ENCODE results near the gene INTS6. TPM values are rescaled to one million over a fixed set of nuclear protein-coding genes. Genes with fewer than 3 reads are reported as not detected.

Gene INTS6
- total RNA-seq, 4 donors from 2014 or later, result 22.4 to 35.0 (median 29.8) TPM

DNA sequence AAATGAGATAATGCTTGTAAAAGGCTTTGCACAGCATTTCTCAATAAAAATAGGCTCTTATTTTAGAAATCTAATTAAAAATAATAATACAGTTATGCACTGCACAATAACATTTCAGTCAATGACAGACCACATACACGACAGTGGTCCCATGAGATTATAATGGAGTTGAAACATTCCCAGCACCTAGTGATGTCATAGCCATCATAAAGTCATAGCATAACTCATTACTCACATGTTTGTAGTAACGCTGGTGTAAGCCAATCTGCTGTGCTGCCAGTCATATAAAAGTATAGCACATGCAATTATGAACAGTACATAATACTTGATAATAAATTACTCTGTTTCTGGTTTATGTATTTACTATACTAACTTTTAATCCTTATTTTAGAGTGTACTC lies 126.1 kb downstream of the INTS6 start:
- Histone ChIP-seq H3K4me1 (no peaks in the 10 kb centered on the region), H3K27me3 (no peaks in the 10 kb centered on the region), H3K9me3 (no peaks in the 10 kb centered on the region), H3K27ac (no peak overlapping the region), H3K36me3 (no peaks in the 10 kb centered on the region), H3K4me3 (no peak overlapping the region)
- WGBS, 2 donors (ENCODE audit: low coverage in 1 of 2), result 79 to 89% methylated on average over 2 of the region's 2 CpGs
- no peak for ATAC-seq
- TF ChIP-seq EP300 (IDR thresholded peaks at IDR 0.05) (no peak), POLR2A (IDR thresholded peaks at IDR 0.05) (no peak), POLR2AphosphoS5 (IDR thresholded peaks at IDR 0.05) (no peak)
- TF ChIP-seq, protein P1, sequence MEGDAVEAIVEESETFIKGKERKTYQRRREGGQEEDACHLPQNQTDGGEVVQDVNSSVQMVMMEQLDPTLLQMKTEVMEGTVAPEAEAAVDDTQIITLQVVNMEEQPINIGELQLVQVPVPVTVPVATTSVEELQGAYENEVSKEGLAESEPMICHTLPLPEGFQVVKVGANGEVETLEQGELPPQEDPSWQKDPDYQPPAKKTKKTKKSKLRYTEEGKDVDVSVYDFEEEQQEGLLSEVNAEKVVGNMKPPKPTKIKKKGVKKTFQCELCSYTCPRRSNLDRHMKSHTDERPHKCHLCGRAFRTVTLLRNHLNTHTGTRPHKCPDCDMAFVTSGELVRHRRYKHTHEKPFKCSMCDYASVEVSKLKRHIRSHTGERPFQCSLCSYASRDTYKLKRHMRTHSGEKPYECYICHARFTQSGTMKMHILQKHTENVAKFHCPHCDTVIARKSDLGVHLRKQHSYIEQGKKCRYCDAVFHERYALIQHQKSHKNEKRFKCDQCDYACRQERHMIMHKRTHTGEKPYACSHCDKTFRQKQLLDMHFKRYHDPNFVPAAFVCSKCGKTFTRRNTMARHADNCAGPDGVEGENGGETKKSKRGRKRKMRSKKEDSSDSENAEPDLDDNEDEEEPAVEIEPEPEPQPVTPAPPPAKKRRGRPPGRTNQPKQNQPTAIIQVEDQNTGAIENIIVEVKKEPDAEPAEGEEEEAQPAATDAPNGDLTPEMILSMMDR (IDR thresholded peaks at IDR 0.05), result no peak

DNA sequence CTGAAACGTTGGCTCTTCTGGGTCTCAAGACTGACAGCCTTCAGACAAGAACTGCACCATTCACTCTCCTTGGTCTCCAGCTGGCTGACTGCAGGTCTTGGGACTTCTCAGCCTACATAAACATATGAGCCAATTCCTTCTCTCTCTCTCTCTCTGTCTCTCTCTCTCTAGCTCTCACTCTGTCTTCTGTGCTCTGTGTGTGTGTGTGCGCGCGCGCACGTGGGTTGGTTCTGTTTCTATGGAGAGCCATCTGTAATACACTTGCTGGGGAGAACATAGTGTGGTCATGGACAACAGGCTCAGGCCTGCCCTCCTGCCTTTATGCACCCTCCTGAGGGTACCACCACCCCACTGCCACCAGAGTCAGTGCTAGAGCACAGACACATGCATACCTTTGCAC lies 127.0 kb downstream of the INTS6 start:
- no peak overlapping the region for H3K27ac ChIP-seq
- H3K4me1 ChIP-seq, result no peaks in the 10 kb centered on the region
- H3K9me3 ChIP-seq, result no peaks in the 10 kb centered on the region
- H3K27me3 ChIP-seq, result no peaks in the 10 kb centered on the region
- 85% methylated on average over 6 of the region's 6 CpGs; no CpG with 5 or more reads in 1 of the 2 donors for WGBS, 2 donors (ENCODE audit: low coverage in 1 of 2)
- no peak for TF ChIP-seq EP300 (IDR thresholded peaks at IDR 0.05)
- TF ChIP-seq, protein P1 (IDR thresholded peaks at IDR 0.05), result no peak
- no peak for TF ChIP-seq POLR2A (IDR thresholded peaks at IDR 0.05)
- TF ChIP-seq POLR2AphosphoS5 (IDR thresholded peaks at IDR 0.05), result no peak
- ATAC-seq, result no peak
- H3K36me3 ChIP-seq, result no peaks in the 10 kb centered on the region
- H3K4me3 ChIP-seq, result no peak overlapping the region

DNA sequence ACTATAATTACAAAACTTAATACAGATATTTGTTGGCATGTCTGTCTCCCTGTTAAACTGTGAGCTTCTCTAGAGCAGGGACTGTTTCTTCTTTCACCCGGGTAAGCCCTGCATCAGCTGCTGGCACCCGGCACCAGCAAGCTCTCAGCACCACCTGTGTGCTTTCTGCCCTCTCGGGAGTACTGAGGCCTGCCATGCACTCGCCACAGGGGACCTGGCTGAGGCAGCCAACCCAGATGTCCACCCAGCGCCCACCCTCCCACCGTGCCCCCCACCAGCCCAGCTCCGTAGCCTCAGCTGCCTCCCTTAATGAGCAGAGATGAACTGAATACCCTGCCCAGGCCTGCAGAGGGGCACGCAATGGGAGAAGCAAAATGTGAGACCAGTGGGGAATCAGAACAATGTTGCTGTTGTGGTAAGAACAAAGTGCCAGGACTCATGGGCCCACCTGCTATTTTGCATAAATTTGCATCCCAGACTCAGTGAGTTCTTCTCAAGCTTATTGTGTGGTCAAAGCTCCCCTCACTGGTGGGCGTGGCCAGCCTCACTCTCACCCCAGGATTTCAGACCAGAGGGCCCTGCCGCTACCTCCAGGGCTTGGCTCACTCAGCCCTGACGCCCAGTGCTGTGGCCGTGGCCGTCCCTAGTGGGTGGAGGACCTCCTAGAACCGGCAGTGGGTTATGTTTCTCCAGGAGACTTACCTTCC lies 128.0 kb downstream of the INTS6 start:
- no peak for TF ChIP-seq EP300 (IDR thresholded peaks at IDR 0.05)
- no peak for TF ChIP-seq POLR2AphosphoS5 (IDR thresholded peaks at IDR 0.05)
- no peaks in the 10 kb centered on the region for H3K36me3 ChIP-seq
- no peaks in the 10 kb centered on the region for H3K27me3 ChIP-seq
- no peaks in the 10 kb centered on the region for H3K4me1 ChIP-seq
- no peaks in the 10 kb centered on the region for H3K9me3 ChIP-seq
- H3K27ac ChIP-seq, result no peak overlapping the region
- no peak for ATAC-seq
- no peak overlapping the region for H3K4me3 ChIP-seq
- WGBS, 2 donors (ENCODE audit: low coverage in 1 of 2), result 65 to 67% methylated on average over 2 to 8 of the region's 14 CpGs

DNA sequence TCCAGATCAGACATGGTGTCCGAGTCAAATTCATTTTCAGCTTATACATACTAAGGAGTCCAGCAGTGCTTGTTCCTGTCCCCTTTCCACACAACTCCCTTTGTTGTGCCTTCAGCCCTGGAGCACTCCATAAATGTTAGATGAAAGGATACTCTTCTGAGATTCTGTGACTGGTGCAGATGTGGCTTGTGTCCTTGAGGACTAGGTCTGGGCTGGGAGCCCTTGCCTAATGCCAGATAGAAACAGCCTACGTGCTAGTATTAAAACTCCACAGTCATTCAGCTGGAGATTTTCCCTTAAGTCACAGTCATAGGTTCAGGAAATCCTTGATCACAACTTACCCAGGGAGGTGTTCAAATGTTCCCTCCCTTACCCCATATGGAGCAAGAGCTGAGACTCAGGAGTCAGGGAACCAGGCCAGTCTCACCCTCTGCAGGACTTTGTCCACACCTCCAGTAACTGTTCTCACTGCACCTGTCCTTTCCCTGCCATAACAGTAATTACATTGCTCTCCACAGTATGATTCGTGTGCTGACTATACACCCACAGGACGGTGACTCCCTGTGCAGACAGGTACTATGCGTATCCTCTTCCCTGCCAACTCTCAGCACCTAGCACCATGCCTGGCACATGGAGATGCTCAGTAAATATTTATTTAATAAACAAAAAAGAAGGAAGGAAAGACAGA lies 128.9 kb downstream of the INTS6 start:
- Histone ChIP-seq H3K27me3 (no peaks in the 10 kb centered on the region), H3K4me3 (no peak overlapping the region), H3K36me3 (no peaks in the 10 kb centered on the region), H3K4me1 (no peaks in the 10 kb centered on the region), H3K9me3 (no peaks in the 10 kb centered on the region), H3K27ac (no peak overlapping the region)
- 84 to 89% methylated on average over 4 to 5 of the region's 5 CpGs for WGBS, 2 donors (ENCODE audit: low coverage in 1 of 2)
- no peak for ATAC-seq
- TF ChIP-seq, protein P1 (IDR thresholded peaks at IDR 0.05), result no peak
- TF ChIP-seq EP300 (IDR thresholded peaks at IDR 0.05) (no peak), POLR2A (IDR thresholded peaks at IDR 0.05) (no peak), POLR2AphosphoS5 (IDR thresholded peaks at IDR 0.05) (no peak)

DNA sequence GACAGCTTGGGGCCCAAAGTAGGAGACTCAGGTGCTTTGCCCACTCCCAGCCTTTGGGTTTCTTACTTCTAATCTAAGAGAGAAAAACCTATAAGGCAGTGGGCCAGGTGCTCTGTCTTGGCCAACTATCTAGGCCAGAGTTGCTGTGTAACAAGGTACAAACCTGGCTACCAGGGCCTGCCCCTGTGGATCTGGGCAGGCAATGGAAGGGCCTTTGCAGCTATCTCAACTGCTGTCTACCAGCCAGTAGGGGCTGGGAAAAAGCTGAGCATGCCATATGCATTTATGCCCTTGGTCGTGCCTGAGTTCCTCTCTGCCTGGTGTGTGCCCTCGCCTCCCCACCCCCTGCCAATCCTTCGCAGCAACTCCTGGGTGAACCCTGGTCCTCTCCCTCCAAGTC lies 130.0 kb downstream of the INTS6 start:
- no peaks in the 10 kb centered on the region for H3K4me1 ChIP-seq
- ATAC-seq, result no peak
- 100% methylated on average over 2 of the region's 3 CpGs; no CpG with 5 or more reads in 1 of the 2 donors for WGBS, 2 donors (ENCODE audit: low coverage in 1 of 2)
- no peaks in the 10 kb centered on the region for H3K36me3 ChIP-seq
- no peaks in the 10 kb centered on the region for H3K27me3 ChIP-seq
- TF ChIP-seq POLR2AphosphoS5 (IDR thresholded peaks at IDR 0.05) (no peak), EP300 (IDR thresholded peaks at IDR 0.05) (no peak), POLR2A (IDR thresholded peaks at IDR 0.05) (no peak)
- TF ChIP-seq, protein P1 (IDR thresholded peaks at IDR 0.05), result no peak
- H3K27ac ChIP-seq, result no peak overlapping the region
- no peaks in the 10 kb centered on the region for H3K9me3 ChIP-seq
- no peak overlapping the region for H3K4me3 ChIP-seq
